CD4-positive, alpha-beta T cell (primary cell): ENCODE measurements around the gene KCNT2. TPM values are rescaled to one million over a fixed set of nuclear protein-coding genes. Genes with fewer than 3 reads are reported as not detected.

Source experiments
- ATAC-seq: fragments of 200-7000 bp; cut with Tn5 transposase; one replicate; pipeline ENCODE4 v1.10.0; 2022; ENCODE audit warnings: mild to moderate bottlenecking; ENCODE audit not compliant: poor library complexity
- CTCF ChIA-PET: fragments of 350-600 bp; sonication (Branson Sonifier 250); formaldehyde crosslinking; loops from one replicate; lab custom pipeline; 2021; ENCODE audit warnings: antibody characterized with exemption, inconsistent platforms; lab: Charles Lee
- POLR2A ChIA-PET: fragments of 350-600 bp; sonication (Branson Sonifier 250); formaldehyde crosslinking; loops from one replicate; lab custom pipeline; 2021; ENCODE audit warnings: antibody characterized with exemption, inconsistent platforms; lab: Charles Lee
- DNase-seq, 14 experiments: peaks; one replicate each; pipeline ENCODE4 v3.0.0-alpha.2; 2013 to 2020; ENCODE audit warnings: mixed read lengths in 2 of 14
- H3K27ac ChIP-seq, 2 donors: one replicate each; pipeline versions ENCODE4 v1.5.1 to v1.7.0; 2013; ENCODE audit warnings: low read length in 2 of 2, low read depth in 1 of 2, mild to moderate bottlenecking in 1 of 2
- H3K27me3 ChIP-seq, 2 experiments: 1 replicate in 1 of 2; 2 replicates in 1 of 2; pipeline versions ENCODE4 v1.6.1 to v1.7.0; 2013; ENCODE audit warnings: low read length in 2 of 2, control low read depth in 1 of 2, mild to moderate bottlenecking in 1 of 2, moderate library complexity in 1 of 2; ENCODE audit not compliant: insufficient read depth in 2 of 2, control insufficient read depth in 1 of 2
- H3K36me3 ChIP-seq: one replicate; pipeline ENCODE4 v1.6.1; 2013; ENCODE audit warnings: low read length, control low read depth; ENCODE audit not compliant: insufficient read depth
- H3K4me1 ChIP-seq: one replicate; pipeline ENCODE4 v1.6.1; 2013; ENCODE audit warnings: low read length, control low read depth; ENCODE audit not compliant: insufficient read depth
- H3K4me3 ChIP-seq: one replicate; pipeline ENCODE4 v1.5.1; 2013; ENCODE audit warnings: mild to moderate bottlenecking, low read length, moderate library complexity
- H3K9me3 ChIP-seq, 2 experiments: 1 replicate in 1 of 2; 2 replicates in 1 of 2; pipeline versions ENCODE4 v1.6.1 to v1.7.0; 2013; ENCODE audit warnings: low read length in 2 of 2, mild to moderate bottlenecking in 2 of 2, control low read depth in 1 of 2, moderate library complexity in 1 of 2; ENCODE audit not compliant: control insufficient read depth in 1 of 2, insufficient read depth in 1 of 2
- H3K27ac Mint-ChIP-seq: one replicate; pipeline ENCODE4 v1.8.0; 2020; ENCODE audit warnings: mixed read lengths
- H3K27me3 Mint-ChIP-seq: one replicate; pipeline ENCODE4 v1.8.0; 2021; ENCODE audit warnings: mixed read lengths
- H3K36me3 Mint-ChIP-seq: one replicate; pipeline ENCODE4 v1.8.0; 2021; ENCODE audit warnings: low read depth, mixed read lengths
- H3K4me1 Mint-ChIP-seq: one replicate; pipeline ENCODE4 v1.8.0; 2021; ENCODE audit warnings: low read depth, mixed read lengths
- H3K4me3 Mint-ChIP-seq: one replicate; pipeline ENCODE4 v1.8.0; 2020; ENCODE audit warnings: mild to moderate bottlenecking, mixed read lengths
- H3K9me3 Mint-ChIP-seq: one replicate; pipeline ENCODE4 v1.8.0; 2020; ENCODE audit warnings: mixed read lengths
- CTCF ChIP-seq: fragments of 200-600 bp; IDR thresholded peaks from one replicate; pipeline ENCODE4 v1.8.0; 2022; ENCODE audit warnings: antibody characterized with exemption, mild to moderate bottlenecking
- intact Hi-C, 2 experiments: fragments of 100-400 bp; cut with DNase I in 1 of 2; cut with micrococcal nuclease in 1 of 2; formaldehyde crosslinking; loops; one replicate each; pipeline versions ENCODE4 v1.15.1 to v1.9.0; 2023 to 2025; cut with DNase I, micrococcal nuclease
- total RNA-seq, 174 experiments: library from RNA in 2 of 174; stranded (reverse) in 2 of 174; gene quantifications; one replicate each; pipeline ENCODE4 v1.2.3 and lab custom pipeline; 2021 to 2026

Gene KCNT2
- total RNA-seq, 2 experiments from 2014 or later, result not detected

DNA sequence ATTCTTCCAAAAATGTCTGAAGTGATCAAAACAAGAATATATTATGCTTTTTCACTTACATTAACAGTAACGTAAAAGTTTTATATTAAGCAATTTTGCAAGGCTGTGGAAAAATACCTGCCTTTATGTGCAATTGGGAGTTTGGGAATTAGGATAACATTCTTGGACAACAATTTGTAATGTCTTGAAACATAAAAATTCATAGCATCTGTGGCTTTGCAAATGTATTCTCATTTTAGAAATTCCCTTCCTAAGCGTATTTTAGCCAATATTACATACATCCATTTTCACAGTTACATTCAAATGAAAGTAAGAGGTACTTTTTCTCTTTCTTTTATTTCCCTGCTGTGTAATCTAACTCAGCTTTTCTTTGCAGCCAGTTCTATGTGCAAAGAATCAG, 30.2 kb upstream of the KCNT2 start:
- no peaks in the 10 kb centered on the region for H3K27me3 Mint-ChIP-seq
- no peaks in the 10 kb centered on the region for H3K36me3 ChIP-seq
- H3K4me3 ChIP-seq, result no peak overlapping the region
- H3K27ac Mint-ChIP-seq, result no peak overlapping the region
- no peaks in the 10 kb centered on the region for H3K4me1 ChIP-seq
- H3K27me3 ChIP-seq, result no peaks in the 10 kb centered on the region
- no peak overlapping the region for H3K4me3 Mint-ChIP-seq
- H3K4me1 Mint-ChIP-seq, result no peaks in the 10 kb centered on the region
- ATAC-seq (no peak), DNase-seq (no peak)
- H3K9me3 Mint-ChIP-seq, result no peaks in the 10 kb centered on the region
- no peaks in the 10 kb centered on the region for H3K9me3 ChIP-seq
- intact Hi-C loops, result no loop called here
- POLR2A ChIA-PET, result no interaction called here
- CTCF ChIA-PET, result no interaction called here
- H3K36me3 Mint-ChIP-seq, result no peaks in the 10 kb centered on the region
- H3K27ac ChIP-seq, result no peak overlapping the region
- TF ChIP-seq CTCF, result no peak

DNA sequence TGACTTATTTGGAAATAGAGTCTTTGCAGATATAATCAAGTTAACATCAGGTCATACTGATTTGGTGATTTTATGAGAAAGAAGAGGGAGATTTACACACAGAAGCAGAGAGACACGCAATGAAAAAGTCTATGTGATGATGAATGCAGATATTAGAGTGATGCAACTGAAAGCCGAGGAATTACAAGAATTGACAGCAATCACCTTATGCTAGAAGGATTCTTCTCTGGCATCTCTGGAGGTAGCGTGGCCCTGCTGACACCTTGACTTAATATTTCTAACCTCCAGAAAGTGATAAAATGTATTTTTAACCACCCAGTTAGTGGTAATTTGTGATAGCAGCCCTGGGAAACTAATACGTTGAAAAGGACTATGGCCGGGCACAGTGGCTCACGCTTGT, 29.4 kb upstream of the KCNT2 start:
- Histone ChIP-seq H3K27ac (no peak overlapping the region), H3K36me3 (no peaks in the 10 kb centered on the region), H3K9me3 (no peaks in the 10 kb centered on the region), H3K4me3 (no peak overlapping the region), H3K27me3 (no peaks in the 10 kb centered on the region), H3K4me1 (no peaks in the 10 kb centered on the region)
- ChIA-PET CTCF (interaction anchor here (0.7 kb wide), 1 partner anchor 532 kb away, joined by 4 read pairs; no protein-coding TSS in a partner anchor), POLR2A (no interaction called here)
- Mint-ChIP-seq H3K36me3 (no peaks in the 10 kb centered on the region), H3K27me3 (no peaks in the 10 kb centered on the region), H3K27ac (no peak overlapping the region), H3K4me1 (no peaks in the 10 kb centered on the region), H3K4me3 (no peak overlapping the region), H3K9me3 (no peaks in the 10 kb centered on the region)
- intact Hi-C loops, result no loop called here
- no peak for TF ChIP-seq CTCF
- DNase-seq, result no peak
- ATAC-seq, result no peak

DNA sequence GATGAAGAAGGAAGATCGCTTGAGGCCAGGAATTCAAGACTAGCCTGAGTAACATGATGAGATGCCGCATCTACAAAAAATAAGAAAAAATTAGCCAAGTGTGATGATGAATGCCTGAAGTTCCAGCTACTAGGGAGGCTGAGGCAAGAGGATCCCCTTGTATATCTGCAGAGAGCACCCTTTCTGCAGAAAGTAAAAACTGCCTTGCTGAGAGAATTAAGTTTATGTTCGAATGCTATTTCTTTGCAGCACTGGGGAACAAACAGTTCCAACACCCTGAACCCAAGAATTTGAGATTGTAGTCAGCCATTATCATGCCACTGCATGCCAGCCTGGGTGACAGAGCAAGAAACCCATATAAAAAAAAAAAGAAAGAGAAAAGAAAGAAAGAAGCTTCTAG, 20.6 kb upstream of the KCNT2 start:
- H3K36me3 Mint-ChIP-seq, result no peaks in the 10 kb centered on the region
- CTCF ChIA-PET, result no interaction called here
- no peak overlapping the region for H3K4me3 Mint-ChIP-seq

More for the DNA sequence above, 20.6 kb upstream of the KCNT2 start:
- DNase-seq (no peak), ATAC-seq (no peak)
- H3K9me3 Mint-ChIP-seq, result peaks cover 6% of the 10 kb centered on the region
- POLR2A ChIA-PET, result no interaction called here
- no peaks in the 10 kb centered on the region for H3K27me3 ChIP-seq
- H3K4me1 ChIP-seq, result no peaks in the 10 kb centered on the region
- no peak for TF ChIP-seq CTCF
- H3K4me1 Mint-ChIP-seq, result no peaks in the 10 kb centered on the region
- no peak overlapping the region for H3K27ac Mint-ChIP-seq
- H3K9me3 ChIP-seq, result peaks cover 0 to 6% of the 10 kb centered on the region in 2 experiments
- H3K4me3 ChIP-seq, result no peak overlapping the region
- intact Hi-C loops, result no loop called here
- no peak overlapping the region for H3K27ac ChIP-seq
- H3K36me3 ChIP-seq, result no peaks in the 10 kb centered on the region
- no peaks in the 10 kb centered on the region for H3K27me3 Mint-ChIP-seq
